WTC11 (cell line): ENCODE data around the gene PRR5L. TPM values are rescaled to one million over a fixed set of nuclear protein-coding genes. Genes with fewer than 3 reads are reported as not detected.

Experiments used
- ATAC-seq: fragments of 200-7000 bp; cut with Tn5 transposase; 2 replicates; pipeline ENCODE4 v1.10.0; 2021; ENCODE audit warnings: mild to moderate bottlenecking, moderate library complexity
- CTCF ChIA-PET: fragments of 300-600 bp; sonication (Branson Sonifier 250); formaldehyde crosslinking; loops from one replicate; lab custom pipeline; 2021; ENCODE audit warnings: antibody characterized with exemption; lab: Charles Lee
- POLR2A ChIA-PET: fragments of 350-600 bp; sonication (Branson Sonifier 250); formaldehyde crosslinking; loops from one replicate; lab custom pipeline; 2021; ENCODE audit warnings: antibody characterized with exemption; lab: Charles Lee
- DNase-seq: peaks from one replicate; pipeline ENCODE4 v3.0.0; 2021; ENCODE audit warnings: low spot score
- H3K27ac Mint-ChIP-seq: 2 replicates; pipeline ENCODE4 v1.8.0; 2021; ENCODE audit warnings: mixed read lengths
- H3K27me3 Mint-ChIP-seq: 2 replicates; pipeline ENCODE4 v1.8.0; 2021; ENCODE audit warnings: low read depth, mild to moderate bottlenecking, moderate library complexity, mixed read lengths
- H3K36me3 Mint-ChIP-seq: 2 replicates; pipeline ENCODE4 v1.8.0; 2021; ENCODE audit warnings: mixed read lengths
- H3K4me1 Mint-ChIP-seq: 2 replicates; pipeline ENCODE4 v1.8.0; 2022; ENCODE audit warnings: mixed read lengths
- H3K4me3 Mint-ChIP-seq: 2 replicates; pipeline ENCODE4 v1.8.0; 2021; ENCODE audit warnings: mild to moderate bottlenecking, moderate library complexity, mixed read lengths
- H3K9me3 Mint-ChIP-seq: 2 replicates; pipeline ENCODE4 v1.8.0; 2021; ENCODE audit warnings: mixed read lengths
- AFF4 ChIP-seq: sonication (generic); formaldehyde crosslinking; IDR thresholded peaks from 2 replicates; pipeline ENCODE4 v1.8.1; 2023; ENCODE audit warnings: mild to moderate bottlenecking, missing genetic modification reagents, borderline replicate concordance
- ARID4B ChIP-seq: sonication (generic); formaldehyde crosslinking; IDR thresholded peaks from 2 replicates; pipeline ENCODE4 v1.8.0; 2023; ENCODE audit warnings: missing genetic modification reagents, mild to moderate bottlenecking, borderline replicate concordance
- ATF2 ChIP-seq: sonication (generic); formaldehyde crosslinking; IDR thresholded peaks from 2 replicates; pipeline ENCODE4 v1.8.1; 2022; ENCODE audit warnings: low read depth, missing genetic modification reagents, borderline replicate concordance
- CTCF ChIP-seq: fragments of 200-600 bp; IDR thresholded peaks from 2 replicates; pipeline ENCODE4 v1.8.0; 2022; ENCODE audit warnings: antibody characterized with exemption
- GTF2I ChIP-seq: fragments of 250-450 bp; sonication (Bioruptor Pico); conservative IDR thresholded peaks from 2 replicates; pipeline ENCODE4 v1.4.0; 2021; ENCODE audit warnings: mild to moderate bottlenecking
- HMGXB4 ChIP-seq: sonication (generic); formaldehyde crosslinking; IDR thresholded peaks from 2 replicates; pipeline ENCODE4 v1.8.1; 2023; ENCODE audit warnings: mild to moderate bottlenecking, moderate library complexity, missing genetic modification reagents
- IRF2 ChIP-seq: sonication (generic); formaldehyde crosslinking; IDR thresholded peaks from 2 replicates; pipeline ENCODE4 v1.8.0; 2022; ENCODE audit warnings: low read depth, missing genetic modification reagents, borderline replicate concordance
- KAT7 ChIP-seq: sonication (generic); formaldehyde crosslinking; IDR thresholded peaks from 2 replicates; pipeline ENCODE4 v1.8.1; 2023; ENCODE audit warnings: missing genetic modification reagents, mild to moderate bottlenecking, borderline replicate concordance
- ZNF121 ChIP-seq: sonication (generic); formaldehyde crosslinking; IDR thresholded peaks from 2 replicates; pipeline ENCODE4 v1.8.0; 2023; ENCODE audit warnings: missing genetic modification reagents
- ZNF423 ChIP-seq: fragments of 250-450 bp; sonication (Bioruptor Pico); IDR thresholded peaks from 2 replicates; pipeline ENCODE4 v2.1.2; 2022; ENCODE audit warnings: mild to moderate bottlenecking, moderate library complexity
- total RNA-seq: library from RNA; stranded (reverse); gene quantifications from 3 replicates; pipeline ENCODE4 v1.2.3, GENCODE V29; 2021

The PRR5L gene
- total RNA-seq, 1 experiment from 2014 or later: 3.9 TPM

- no peak for TF ChIP-seq AFF4 (CRISPR knock-in tag)
- TF ChIP-seq IRF2 (CRISPR knock-in tag): no peak
- TF ChIP-seq KAT7 (CRISPR knock-in tag): no peak
- no peak for TF ChIP-seq GTF2I
- TF ChIP-seq ATF2 (CRISPR knock-in tag): no peak
- no peak for TF ChIP-seq ZNF121 (CRISPR knock-in tag)
- no peak for TF ChIP-seq ARID4B (CRISPR knock-in tag)
- no peak for TF ChIP-seq CTCF
Measured at GRCh38 chr11:36459046-36459445, 163.0 kb downstream of the PRR5L start (continued).

GRCh38 chr11:36460220-36460619 is 164.1 kb downstream of the PRR5L start:
- Mint-ChIP-seq H3K36me3 (no peaks in the 10 kb centered on the region; the same call in 1 of the 2 replicates), H3K9me3 (no peaks in the 10 kb centered on the region), H3K27me3 (no peaks in the 10 kb centered on the region), H3K4me3 (no peak overlapping the region), H3K4me1 (peaks cover 17% of the 10 kb centered on the region), H3K27ac (no peak overlapping the region)
- DNase-seq (peak; percentile 52), ATAC-seq (peak; percentile 87)
- no peak for TF ChIP-seq ZNF423 (CRISPR knock-in tag)
- no peak for TF ChIP-seq HMGXB4 (CRISPR knock-in tag)
- ChIA-PET CTCF (interaction anchor here (0.8 to 3.0 kb wide), 8 partner anchors 9 to 168 kb away, joined by 3 to 21 read pairs (median 4); no protein-coding TSS in a partner anchor), POLR2A (interaction anchor here (1.0 to 1.3 kb wide), 2 partner anchors 13 to 83 kb away, joined by 3 to 4 read pairs; no protein-coding TSS in a partner anchor)
